ENCODE results near the gene AMOTL2.

The AMOTL2 gene

GRCh38 chr3:134312873-134313846 is 61.1 kb downstream of the AMOTL2 start:
- DNase-seq, result no peak

GRCh38 chr3:134312072-134312872 is 62.0 kb downstream of the AMOTL2 start:
- DNase-seq, result no peak

GRCh38 chr3:134311693-134312071 is 62.6 kb downstream of the AMOTL2 start:
- no peak for DNase-seq

GRCh38 chr3:134311265-134311664 is 63.0 kb downstream of the AMOTL2 start:
- DNase-seq, result no peak

- DNase-seq, result no peak
Observed at GRCh38 chr3:134309987-134310700, 64.1 kb downstream of the AMOTL2 start.

GRCh38 chr3:134308350-134308891 is 65.8 kb downstream of the AMOTL2 start:
- DNase-seq, result peak; percentile 62 to 75

GRCh38 chr3:134307425-134307824 is 66.8 kb downstream of the AMOTL2 start:
- DNase-seq, result no peak

GRCh38 chr3:134306320-134306719 is 67.9 kb downstream of the AMOTL2 start:
- DNase-seq, result no peak

Measured in activated CD4-positive, alpha-beta T cell treated with anti-CD3 and anti-CD28 coated beads for 4 hours (primary cell).